NCI-H2029 treated with DMSO at 0.1 percent for 48 hours (cell line): ENCODE results near the gene A4GNT.

Source experiments
- DNase-seq: peaks from one replicate; lab custom pipeline; 2025; lab: John Stamatoyannopoulos, UW

The A4GNT gene

DNA sequence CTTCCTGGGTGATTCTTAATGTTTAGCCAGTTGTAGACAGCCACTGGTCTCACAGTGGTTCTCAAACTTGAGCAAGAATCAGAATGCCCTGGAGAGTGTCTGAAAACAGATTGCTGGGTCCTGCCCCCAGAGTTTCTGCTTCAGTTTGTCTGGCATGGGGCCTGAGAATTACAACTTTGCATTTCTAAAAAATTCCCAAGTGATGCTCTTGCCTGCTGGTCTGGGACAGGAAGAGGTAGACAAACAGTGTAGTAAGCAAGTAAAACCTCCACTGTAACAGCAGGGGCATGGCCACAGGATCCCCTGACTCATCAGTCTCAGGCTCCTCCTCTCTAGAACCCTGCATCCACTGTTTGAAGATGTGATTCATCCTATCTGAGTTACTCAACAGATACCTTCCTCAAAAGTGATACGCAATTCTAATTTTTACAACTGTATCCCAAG is 53.3 kb downstream of the A4GNT start:
- no peak for DNase-seq

DNA sequence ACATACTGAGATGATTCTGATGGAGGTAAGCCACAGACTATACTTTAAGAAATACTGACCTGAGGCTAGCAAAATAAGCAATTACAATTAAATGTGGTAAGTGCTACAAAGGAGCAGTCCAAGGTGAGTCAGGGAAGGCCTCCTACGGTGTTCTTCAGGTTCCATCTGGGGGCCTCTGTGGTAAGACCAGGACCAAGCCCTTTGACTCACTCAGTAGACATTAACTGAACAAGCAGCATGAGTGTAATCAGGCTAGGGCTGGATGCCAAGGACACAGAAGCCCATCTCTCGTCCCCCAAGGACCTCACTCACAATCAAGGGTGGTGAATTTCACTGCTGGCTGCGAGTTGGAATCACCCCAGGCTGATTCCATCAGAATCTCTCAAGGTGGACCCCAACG is 54.1 kb downstream of the A4GNT start:
- no peak for DNase-seq
